Epithelial cell of esophagus (primary cell): ENCODE results near the gene PCNX1.

Experiments used
- DNase-seq: peaks from one replicate; pipeline ENCODE4 v3.0.0; 2010; ENCODE audit warnings: low read depth
- H3K4me3 ChIP-seq: 2 replicates; pipeline ENCODE4 v1.5.1; 2011; ENCODE audit warnings: mild to moderate bottlenecking, low read length, control low read depth
- TF ChIP-seq, protein P1 (sequence below): IDR thresholded peaks from 2 replicates; pipeline ENCODE4 v1.5.1; 2011; ENCODE audit warnings: low read depth, mild to moderate bottlenecking, low read length, control low read depth, inconsistent platforms; ENCODE audit not compliant: insufficient read depth; ENCODE audit errors: missing control alignments

Gene PCNX1

DNA sequence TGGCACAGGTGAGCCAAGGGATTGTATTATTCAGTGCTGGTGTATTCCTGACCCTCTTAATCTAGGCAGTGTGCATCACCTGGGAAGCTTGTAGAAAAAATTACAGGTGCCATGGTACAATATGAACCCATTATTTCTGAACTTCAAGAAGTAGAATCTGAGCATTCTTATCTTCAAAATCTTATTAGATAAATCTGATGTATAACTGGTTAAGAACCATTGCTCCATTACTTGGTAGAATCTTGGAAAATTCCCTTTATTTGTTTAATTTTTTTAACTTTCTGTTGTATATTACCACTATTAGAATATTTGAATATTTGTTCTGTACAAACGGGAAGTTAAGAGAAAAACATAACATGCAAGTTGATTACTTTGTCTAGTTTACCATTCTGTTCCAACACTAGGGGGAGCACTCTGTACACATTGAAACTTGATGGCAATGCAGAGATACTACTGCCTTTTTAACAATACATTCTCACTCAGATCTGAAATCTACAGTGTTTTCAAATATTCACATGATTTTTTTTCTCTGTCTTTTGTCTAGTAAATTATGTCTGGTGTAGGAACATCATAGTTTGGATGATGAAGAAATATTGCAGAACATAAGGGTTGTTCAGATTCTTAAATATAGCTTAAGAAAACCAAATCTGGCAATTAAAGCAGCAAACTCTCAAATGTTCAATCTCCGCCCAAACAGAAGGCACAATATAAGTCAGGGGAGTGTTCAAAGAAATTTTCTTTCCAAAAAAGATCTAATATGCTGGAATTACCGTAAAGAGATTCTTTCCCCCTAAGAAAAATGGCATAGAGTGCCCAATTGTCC lies 196.6 kb downstream of the PCNX1 start:
- TF ChIP-seq, protein P1, sequence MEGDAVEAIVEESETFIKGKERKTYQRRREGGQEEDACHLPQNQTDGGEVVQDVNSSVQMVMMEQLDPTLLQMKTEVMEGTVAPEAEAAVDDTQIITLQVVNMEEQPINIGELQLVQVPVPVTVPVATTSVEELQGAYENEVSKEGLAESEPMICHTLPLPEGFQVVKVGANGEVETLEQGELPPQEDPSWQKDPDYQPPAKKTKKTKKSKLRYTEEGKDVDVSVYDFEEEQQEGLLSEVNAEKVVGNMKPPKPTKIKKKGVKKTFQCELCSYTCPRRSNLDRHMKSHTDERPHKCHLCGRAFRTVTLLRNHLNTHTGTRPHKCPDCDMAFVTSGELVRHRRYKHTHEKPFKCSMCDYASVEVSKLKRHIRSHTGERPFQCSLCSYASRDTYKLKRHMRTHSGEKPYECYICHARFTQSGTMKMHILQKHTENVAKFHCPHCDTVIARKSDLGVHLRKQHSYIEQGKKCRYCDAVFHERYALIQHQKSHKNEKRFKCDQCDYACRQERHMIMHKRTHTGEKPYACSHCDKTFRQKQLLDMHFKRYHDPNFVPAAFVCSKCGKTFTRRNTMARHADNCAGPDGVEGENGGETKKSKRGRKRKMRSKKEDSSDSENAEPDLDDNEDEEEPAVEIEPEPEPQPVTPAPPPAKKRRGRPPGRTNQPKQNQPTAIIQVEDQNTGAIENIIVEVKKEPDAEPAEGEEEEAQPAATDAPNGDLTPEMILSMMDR: peak; percentile 82
- peak; percentile 71 for DNase-seq

DNA sequence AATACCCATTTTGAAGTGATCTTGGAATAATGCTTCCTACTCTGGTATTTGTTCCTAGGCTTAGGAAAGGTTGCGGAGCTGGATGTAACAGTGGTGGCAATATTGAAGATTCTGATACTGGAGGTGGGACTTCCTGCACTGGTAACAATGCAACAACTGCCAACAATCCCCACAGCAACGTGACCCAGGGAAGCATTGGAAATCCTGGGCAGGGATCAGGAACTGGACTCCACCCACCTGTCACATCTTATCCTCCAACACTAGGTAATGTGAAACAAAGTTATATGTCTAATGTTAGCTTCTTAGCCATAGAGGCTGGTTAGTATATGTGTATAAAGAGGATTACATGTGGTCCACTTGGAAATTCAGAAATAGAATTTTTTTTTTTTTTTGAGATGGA lies 197.9 kb downstream of the PCNX1 start:
- no peak for DNase-seq
- H3K4me3 ChIP-seq: no peak overlapping the region
- TF ChIP-seq, protein P1: no peak

More for the DNA sequence above, 196.6 kb downstream of the PCNX1 start:
- H3K4me3 ChIP-seq: no peak overlapping the region

DNA sequence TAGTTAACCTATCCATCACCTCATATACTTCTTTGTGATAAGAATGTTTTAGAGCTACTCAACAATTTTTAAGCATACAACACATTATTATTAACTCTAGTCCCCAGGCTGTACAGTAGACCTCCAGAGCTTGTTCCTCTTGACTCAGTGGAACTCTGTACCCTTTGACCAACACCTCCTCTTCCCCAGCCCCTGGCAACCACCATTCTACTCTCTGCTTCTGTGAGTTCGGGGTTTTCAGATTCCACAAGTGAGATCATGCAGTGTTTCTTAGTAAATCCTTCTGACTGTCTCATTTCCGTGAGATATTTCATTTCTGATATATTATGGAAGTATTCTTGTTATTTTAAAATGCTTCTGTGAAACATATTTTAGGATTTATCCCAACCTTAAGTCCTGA lies 200.7 kb downstream of the PCNX1 start:
- no peak for DNase-seq
- H3K4me3 ChIP-seq: no peak overlapping the region
- TF ChIP-seq, protein P1: no peak

DNA sequence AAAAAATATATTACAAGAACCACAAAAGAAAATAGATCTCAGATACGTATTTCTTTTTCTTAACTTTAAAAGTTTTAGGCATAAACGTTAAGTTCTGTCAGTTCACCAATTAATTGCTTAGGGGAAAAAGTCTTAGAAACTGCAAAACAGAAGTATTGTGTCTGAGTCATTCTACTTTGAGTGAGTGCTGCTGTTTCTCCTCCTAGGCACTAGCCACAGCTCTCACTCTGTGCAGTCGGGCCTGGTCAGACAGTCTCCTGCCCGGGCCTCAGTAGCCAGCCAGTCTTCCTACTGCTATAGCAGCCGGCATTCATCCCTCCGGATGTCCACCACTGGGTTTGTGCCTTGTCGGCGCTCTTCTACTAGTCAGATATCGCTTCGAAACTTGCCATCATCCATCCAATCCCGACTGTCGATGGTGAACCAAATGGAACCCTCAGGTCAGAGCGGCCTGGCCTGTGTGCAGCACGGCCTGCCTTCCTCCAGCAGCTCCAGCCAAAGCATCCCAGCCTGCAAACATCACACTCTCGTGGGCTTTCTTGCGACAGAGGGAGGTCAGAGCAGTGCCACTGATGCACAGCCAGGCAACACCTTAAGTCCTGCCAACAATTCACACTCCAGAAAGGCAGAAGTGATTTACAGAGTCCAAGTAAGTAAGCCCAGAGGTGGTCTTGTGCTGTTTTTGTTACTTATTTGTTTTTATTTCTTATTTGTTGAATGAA lies 201.3 kb downstream of the PCNX1 start:
- TF ChIP-seq, protein P1: no peak
- no peak for DNase-seq
- no peak overlapping the region for H3K4me3 ChIP-seq

DNA sequence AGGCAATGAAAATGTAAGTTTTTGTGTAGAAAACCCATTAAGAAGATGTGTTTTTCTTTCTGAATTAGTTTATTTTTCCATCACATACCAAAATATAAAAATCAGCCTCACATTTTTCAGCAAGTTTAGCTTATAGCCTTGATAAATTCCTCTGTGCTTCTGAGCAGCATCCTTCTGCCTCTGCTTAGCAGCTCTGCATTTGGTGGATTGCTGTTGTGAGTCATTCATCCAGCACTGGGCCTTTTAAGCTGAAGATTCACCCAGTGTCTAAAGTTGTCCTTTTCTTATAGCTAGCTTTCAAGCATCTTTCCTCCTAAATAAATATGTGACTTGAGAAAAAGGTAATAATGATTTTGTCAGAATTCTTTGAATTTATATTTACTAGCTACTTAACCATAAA lies 206.1 kb downstream of the PCNX1 start:
- peak; percentile 29 for DNase-seq
- H3K4me3 ChIP-seq: no peak overlapping the region
- TF ChIP-seq, protein P1: no peak

DNA sequence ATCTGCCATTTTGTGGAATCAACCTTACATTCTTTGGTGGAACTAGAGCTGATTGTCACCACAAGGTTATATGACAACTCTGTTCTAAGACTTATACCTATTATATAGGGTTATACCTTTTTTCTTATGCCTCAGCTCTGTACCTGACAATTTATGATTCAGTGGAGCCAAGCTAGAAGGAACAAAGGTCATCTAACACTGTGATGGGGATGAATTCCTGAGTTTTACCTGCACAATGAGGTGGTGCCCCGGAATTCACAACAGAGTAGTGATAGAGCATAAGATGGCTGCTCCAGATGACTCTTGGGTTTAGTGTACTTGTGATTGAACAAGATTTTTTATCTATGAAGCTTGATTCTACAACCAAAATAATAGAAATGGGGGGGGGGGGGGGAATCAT lies 207.3 kb downstream of the PCNX1 start:
- no peak overlapping the region for H3K4me3 ChIP-seq
- DNase-seq: no peak
- TF ChIP-seq, protein P1: no peak

DNA sequence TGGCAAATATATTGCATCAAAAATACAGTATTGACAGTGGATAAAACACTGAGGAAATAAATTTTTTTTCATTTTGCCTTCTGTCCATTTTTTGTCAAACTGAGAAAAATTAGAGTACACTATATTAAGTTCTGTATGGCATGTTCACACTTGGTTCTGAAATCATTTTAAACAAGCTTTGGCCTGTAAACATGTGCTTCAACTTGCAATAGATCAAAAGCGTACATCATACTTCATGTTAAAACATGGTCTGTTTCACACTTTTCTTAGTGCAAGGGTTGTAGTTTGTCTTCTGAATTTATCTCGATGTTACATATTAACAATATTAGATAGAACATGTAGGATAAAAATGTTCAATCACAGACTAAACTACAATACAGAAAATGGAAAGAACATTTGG lies 208.0 kb downstream of the PCNX1 start:
- TF ChIP-seq, protein P1: no peak
- peak; percentile 80 for DNase-seq
- no peak overlapping the region for H3K4me3 ChIP-seq
